ENCODE data around the gene VPS37D. TPM values are rescaled to one million over a fixed set of nuclear protein-coding genes. Genes with fewer than 3 reads are reported as not detected.
"Not testable (repeated sequence)": the region's sequence is repeated elsewhere in the genome, so short reads cannot be mapped to it uniquely, and the experiment has no call there.

VPS37D gene
- total RNA-seq, 1 donor from 2014 or later: 15.6 TPM

DNA sequence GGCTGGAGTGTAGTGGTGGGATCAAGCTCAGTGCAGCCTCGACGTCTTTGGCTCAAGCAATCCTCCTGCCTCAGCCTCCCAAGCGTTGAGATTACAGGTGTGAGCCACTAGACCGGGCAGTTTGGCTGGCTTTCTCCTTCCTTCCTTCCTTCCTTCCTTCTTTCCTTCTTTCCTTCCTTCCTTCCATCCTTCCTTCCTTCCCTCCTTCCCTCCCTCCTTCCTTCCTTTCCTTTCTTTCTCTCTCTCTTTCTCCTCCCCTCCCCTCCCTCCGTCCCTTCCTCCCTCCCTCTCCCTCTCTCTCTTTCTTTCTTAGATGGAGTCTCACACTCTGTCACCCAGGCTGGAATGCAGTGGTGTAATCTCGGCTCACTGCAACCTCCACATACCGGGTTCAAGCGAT is 7.6 kb upstream of the VPS37D start:
- H3K4me1 Mint-ChIP-seq (ENCODE audit: low read depth): no peaks in the 10 kb centered on the region

DNA sequence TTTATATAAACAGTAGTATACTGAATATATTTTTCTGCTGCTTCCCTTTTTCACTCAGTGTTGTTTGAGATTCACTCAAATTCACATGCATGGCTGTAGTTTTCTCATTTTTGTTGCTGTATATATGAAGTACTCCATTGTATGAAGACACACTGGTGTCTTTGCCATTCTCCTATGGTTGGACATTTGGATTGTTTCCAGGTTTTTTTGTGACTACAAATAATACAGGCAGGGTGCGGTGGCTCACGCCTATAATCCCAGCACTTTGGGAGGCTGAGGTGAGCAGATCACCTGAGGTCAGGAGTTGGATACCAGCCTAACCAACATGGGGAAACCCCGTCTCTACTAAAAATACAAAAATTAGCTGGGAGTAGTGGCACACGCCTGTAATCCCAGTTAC is 7.0 kb upstream of the VPS37D start:
- H3K4me1 Mint-ChIP-seq (ENCODE audit: low read depth); H3K9me3 Mint-ChIP-seq (ENCODE audit: low read depth); H3K27ac Mint-ChIP-seq; DNase-seq (ENCODE audit: low spot score, unreplicated experiment); H3K4me3 Mint-ChIP-seq (ENCODE audit: low read depth); H3K36me3 Mint-ChIP-seq (ENCODE audit: insufficient read depth): not testable (repeated sequence)
- peaks cover 24% of the 10 kb centered on the region for H3K27me3 Mint-ChIP-seq

More for the DNA sequence above, 7.6 kb upstream of the VPS37D start:
- Mint-ChIP-seq H3K27ac (no peak overlapping the region), H3K9me3 (ENCODE audit: low read depth) (peaks cover 5% of the 10 kb centered on the region), H3K4me3 (ENCODE audit: low read depth) (no peak overlapping the region), H3K36me3 (ENCODE audit: insufficient read depth) (no peaks in the 10 kb centered on the region), H3K27me3 (peaks cover 24% of the 10 kb centered on the region)
- TF ChIP-seq, protein P1, sequence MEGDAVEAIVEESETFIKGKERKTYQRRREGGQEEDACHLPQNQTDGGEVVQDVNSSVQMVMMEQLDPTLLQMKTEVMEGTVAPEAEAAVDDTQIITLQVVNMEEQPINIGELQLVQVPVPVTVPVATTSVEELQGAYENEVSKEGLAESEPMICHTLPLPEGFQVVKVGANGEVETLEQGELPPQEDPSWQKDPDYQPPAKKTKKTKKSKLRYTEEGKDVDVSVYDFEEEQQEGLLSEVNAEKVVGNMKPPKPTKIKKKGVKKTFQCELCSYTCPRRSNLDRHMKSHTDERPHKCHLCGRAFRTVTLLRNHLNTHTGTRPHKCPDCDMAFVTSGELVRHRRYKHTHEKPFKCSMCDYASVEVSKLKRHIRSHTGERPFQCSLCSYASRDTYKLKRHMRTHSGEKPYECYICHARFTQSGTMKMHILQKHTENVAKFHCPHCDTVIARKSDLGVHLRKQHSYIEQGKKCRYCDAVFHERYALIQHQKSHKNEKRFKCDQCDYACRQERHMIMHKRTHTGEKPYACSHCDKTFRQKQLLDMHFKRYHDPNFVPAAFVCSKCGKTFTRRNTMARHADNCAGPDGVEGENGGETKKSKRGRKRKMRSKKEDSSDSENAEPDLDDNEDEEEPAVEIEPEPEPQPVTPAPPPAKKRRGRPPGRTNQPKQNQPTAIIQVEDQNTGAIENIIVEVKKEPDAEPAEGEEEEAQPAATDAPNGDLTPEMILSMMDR (IDR thresholded peaks at IDR 0.05; ENCODE audit: unreplicated experiment): no peak
- DNase-seq (ENCODE audit: low spot score, unreplicated experiment): no peak

DNA sequence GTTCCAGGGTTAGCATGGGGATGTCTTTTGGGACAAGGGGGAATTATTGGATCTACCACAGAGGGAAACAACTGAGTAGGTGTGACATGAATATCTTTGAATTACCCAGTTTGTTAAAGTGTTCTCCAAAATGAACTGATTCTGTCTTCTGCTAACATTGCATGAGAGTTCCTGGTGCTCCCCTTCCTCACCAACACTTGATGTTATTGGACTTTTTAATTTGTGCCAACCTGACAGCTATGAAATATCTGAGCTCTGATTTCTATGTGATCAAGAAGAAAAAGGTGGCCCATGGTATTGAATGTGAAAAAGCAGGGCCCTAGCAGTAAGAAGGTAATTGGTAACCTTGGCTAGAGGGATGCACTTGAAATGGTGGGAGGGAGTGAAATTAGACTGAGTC is 4.6 kb upstream of the VPS37D start:
- H3K27me3 Mint-ChIP-seq: peaks cover 27% of the 10 kb centered on the region
- no peak overlapping the region for H3K27ac Mint-ChIP-seq
- H3K9me3 Mint-ChIP-seq (ENCODE audit: low read depth): peaks cover 5% of the 10 kb centered on the region
- TF ChIP-seq, protein P1 (IDR thresholded peaks at IDR 0.05; ENCODE audit: unreplicated experiment): no peak
- no peak overlapping the region for H3K4me3 Mint-ChIP-seq (ENCODE audit: low read depth)
- DNase-seq (ENCODE audit: low spot score, unreplicated experiment): no peak
- H3K4me1 Mint-ChIP-seq (ENCODE audit: low read depth): no peaks in the 10 kb centered on the region
- no peaks in the 10 kb centered on the region for H3K36me3 Mint-ChIP-seq (ENCODE audit: insufficient read depth)

GRCh38 chr7:73668103-73668885 is 663 bp downstream of the VPS37D start:
- Mint-ChIP-seq H3K36me3 (ENCODE audit: insufficient read depth) (peaks cover 7% of the 10 kb centered on the region), H3K27ac (peak overlapping the region; percentile 96), H3K4me1 (ENCODE audit: low read depth) (peaks cover 7% of the 10 kb centered on the region), H3K4me3 (ENCODE audit: low read depth) (peak overlapping the region; percentile 91), H3K27me3 (peaks cover 11% of the 10 kb centered on the region), H3K9me3 (ENCODE audit: low read depth) (peaks cover 1% of the 10 kb centered on the region)
- TF ChIP-seq, protein P1 (IDR thresholded peaks at IDR 0.05; ENCODE audit: unreplicated experiment): no peak
- no peak for DNase-seq (ENCODE audit: low spot score, unreplicated experiment)

- peaks cover 10% of the 10 kb centered on the region for H3K27me3 Mint-ChIP-seq
- H3K36me3 Mint-ChIP-seq (ENCODE audit: insufficient read depth): peaks cover 7% of the 10 kb centered on the region
- peak overlapping the region; percentile 91 for H3K4me3 Mint-ChIP-seq (ENCODE audit: low read depth)
- H3K9me3 Mint-ChIP-seq (ENCODE audit: low read depth): no peaks in the 10 kb centered on the region
- peak overlapping the region; percentile 96 for H3K27ac Mint-ChIP-seq
- no peak for DNase-seq (ENCODE audit: low spot score, unreplicated experiment)
- H3K4me1 Mint-ChIP-seq (ENCODE audit: low read depth): peaks cover 7% of the 10 kb centered on the region
- TF ChIP-seq, protein P1 (IDR thresholded peaks at IDR 0.05; ENCODE audit: unreplicated experiment): no peak
These were observed 1.2 kb downstream of the VPS37D start for GRCh38 chr7:73668886-73669230.

GRCh38 chr7:73669288-73669701 is 1.7 kb downstream of the VPS37D start:
- Mint-ChIP-seq H3K27me3 (peaks cover 7% of the 10 kb centered on the region), H3K4me1 (ENCODE audit: low read depth) (peaks cover 7% of the 10 kb centered on the region), H3K36me3 (ENCODE audit: insufficient read depth) (peaks cover 7% of the 10 kb centered on the region), H3K9me3 (ENCODE audit: low read depth) (no peaks in the 10 kb centered on the region), H3K27ac (no peak overlapping the region), H3K4me3 (ENCODE audit: low read depth) (no peak overlapping the region)
- TF ChIP-seq, protein P1 (IDR thresholded peaks at IDR 0.05; ENCODE audit: unreplicated experiment): no peak
- DNase-seq (ENCODE audit: low spot score, unreplicated experiment): no peak
